ENCODE results near the gene SYAP1. TPM values are rescaled to one million over a fixed set of nuclear protein-coding genes. Genes with fewer than 3 reads are reported as not detected.
"Not testable (repeated sequence)": the region's sequence is repeated elsewhere in the genome, so short reads cannot be mapped to it uniquely, and the experiment has no call there.

The SYAP1 gene
- total RNA-seq, 1 experiment from 2014 or later: 17.3 TPM

- no peak for DNase-seq (ENCODE audit: low read depth)
Measured at GRCh38 chrX:16725072-16725471, 5.7 kb downstream of the SYAP1 start.

GRCh38 chrX:16726347-16726988 is 7.1 kb downstream of the SYAP1 start:
- not testable (repeated sequence) for DNase-seq (ENCODE audit: low read depth)

GRCh38 chrX:16727637-16728036 is 8.2 kb downstream of the SYAP1 start:
- DNase-seq (ENCODE audit: low read depth): no peak

GRCh38 chrX:16730450-16730849 is 11.0 kb downstream of the SYAP1 start:
- no peak for DNase-seq (ENCODE audit: low read depth)

- DNase-seq (ENCODE audit: low read depth): no peak
Measured at GRCh38 chrX:16733013-16733412, 13.6 kb downstream of the SYAP1 start.

- no peak for DNase-seq (ENCODE audit: low read depth)
Measured at GRCh38 chrX:16737024-16737423, 17.6 kb downstream of the SYAP1 start.

- DNase-seq (ENCODE audit: low read depth): no peak
Measured at GRCh38 chrX:16739574-16739973, 20.2 kb downstream of the SYAP1 start.

- DNase-seq (ENCODE audit: low read depth): peak; percentile 82
Measured at GRCh38 chrX:16743604-16744325, 24.4 kb downstream of the SYAP1 start.

- DNase-seq (ENCODE audit: low read depth): no peak
Measured at GRCh38 chrX:16745102-16745501, 25.7 kb downstream of the SYAP1 start.

GRCh38 chrX:16745659-16746058 is 26.2 kb downstream of the SYAP1 start:
- no peak for DNase-seq (ENCODE audit: low read depth)

GRCh38 chrX:16748425-16748824 is 29.0 kb downstream of the SYAP1 start:
- DNase-seq (ENCODE audit: low read depth): no peak

- DNase-seq (ENCODE audit: low read depth): no peak
Measured at GRCh38 chrX:16750136-16750535, 30.7 kb downstream of the SYAP1 start.

GRCh38 chrX:16754019-16754418 is 34.6 kb downstream of the SYAP1 start:
- no peak for DNase-seq (ENCODE audit: low read depth)

GRCh38 chrX:16756724-16757123 is 37.3 kb downstream of the SYAP1 start:
- no peak for DNase-seq (ENCODE audit: low read depth)

- DNase-seq (ENCODE audit: low read depth): not testable (repeated sequence)
Measured at GRCh38 chrX:16761500-16761899, 42.1 kb downstream of the SYAP1 start.

GRCh38 chrX:16762579-16762978 is 43.2 kb downstream of the SYAP1 start:
- no peak for DNase-seq (ENCODE audit: low read depth)

- DNase-seq (ENCODE audit: low read depth): no peak
Measured at GRCh38 chrX:16765594-16765993, 46.2 kb downstream of the SYAP1 start.

- peak; percentile 1 for DNase-seq (ENCODE audit: low read depth)
Measured at GRCh38 chrX:16770970-16771482, 51.6 kb downstream of the SYAP1 start.

- peak; percentile 71 for DNase-seq (ENCODE audit: low read depth)
Measured at GRCh38 chrX:16771483-16772398, 52.3 kb downstream of the SYAP1 start.

- no peak for DNase-seq (ENCODE audit: low read depth)
Measured at GRCh38 chrX:16772460-16772859, 53.0 kb downstream of the SYAP1 start.

GRCh38 chrX:16774746-16775145 is 55.3 kb downstream of the SYAP1 start:
- DNase-seq (ENCODE audit: low read depth): no peak

GRCh38 chrX:16778545-16778944 is 59.1 kb downstream of the SYAP1 start:
- DNase-seq (ENCODE audit: low read depth): no peak

Data from Daoy (cell line).